Neural cell (in vitro differentiated cells): ENCODE measurements around the gene CD164L2. TPM values are rescaled to one million over a fixed set of nuclear protein-coding genes. Genes with fewer than 3 reads are reported as not detected.

Source experiments
- H2AFZ ChIP-seq: fragments of 200-600, 300-800 bp; sonication (generic), shearing (Covaris generic); 2 replicates; pipeline ENCODE4 v1.6.0; 2014; ENCODE audit warnings: low read depth, mild to moderate bottlenecking, antibody characterized with exemption, low read length, moderate library complexity
- H3F3A ChIP-seq: fragments of 200-600 bp; shearing (Covaris generic); 2 replicates; pipeline ENCODE4 v1.6.1; 2016; ENCODE audit warnings: mild to moderate bottlenecking, moderate library complexity, mixed read lengths, antibody characterized with exemption, low read length; ENCODE audit not compliant: insufficient read depth, poor library complexity, severe bottlenecking
- H3K27ac ChIP-seq: fragments of 200-600, 300-800 bp; sonication (generic), shearing (Covaris generic); 2 replicates; pipeline ENCODE4 v1.5.1; 2014; ENCODE audit warnings: mild to moderate bottlenecking, low read length, moderate library complexity
- H3K27me3 ChIP-seq: fragments of 300-800, 200-600 bp; sonication (generic), shearing (Covaris generic); 2 replicates; pipeline ENCODE4 v1.6.0; 2014; ENCODE audit warnings: mild to moderate bottlenecking, low read depth, low read length, moderate library complexity; ENCODE audit not compliant: insufficient read depth
- H3K36me3 ChIP-seq: fragments of 300-800, 200-600 bp; sonication (generic), shearing (Covaris generic); 2 replicates; pipeline ENCODE4 v1.5.1; 2014; ENCODE audit warnings: mild to moderate bottlenecking, antibody characterized with exemption, low read length, moderate library complexity; ENCODE audit not compliant: insufficient read depth
- H3K4me2 ChIP-seq: fragments of 300-800, 200-600 bp; sonication (generic), shearing (Covaris generic); 2 replicates; pipeline ENCODE4 v1.6.0; 2014; ENCODE audit warnings: mild to moderate bottlenecking, low read length
- H3K4me3 ChIP-seq: fragments of 300-800, 200-600 bp; sonication (generic), shearing (Covaris generic); 2 replicates; pipeline ENCODE4 v1.5.1; 2014; ENCODE audit warnings: mild to moderate bottlenecking, low read length, moderate library complexity
- H3K79me2 ChIP-seq: fragments of 200-600 bp; shearing (Covaris generic); replicated peaks from 2 replicates; pipeline ENCODE4 v1.6.0; 2014; ENCODE audit warnings: mild to moderate bottlenecking, low read length, moderate library complexity; ENCODE audit not compliant: insufficient read depth
- H3K9ac ChIP-seq: fragments of 300-800, 200-600 bp; sonication (generic), shearing (Covaris generic); 2 replicates; pipeline ENCODE4 v1.6.1; 2016; ENCODE audit warnings: mild to moderate bottlenecking, low read length, mixed read lengths
- H3K9me2 ChIP-seq: fragments of 200-600 bp; shearing (Covaris generic); 2 replicates; pipeline ENCODE4 v1.6.1; 2016; ENCODE audit warnings: mild to moderate bottlenecking, low read length, mixed read lengths; ENCODE audit not compliant: insufficient read depth
- H3K9me3 ChIP-seq: fragments of 200-600, 300-800 bp; sonication (generic), shearing (Covaris generic); 2 replicates; pipeline ENCODE4 v1.6.1; 2016; ENCODE audit warnings: mild to moderate bottlenecking, mixed run types, low read length, moderate library complexity, mixed read lengths
- H4K20me1 ChIP-seq: fragments of 200-600 bp; shearing (Covaris generic); 2 replicates; pipeline ENCODE4 v1.6.1; 2016; ENCODE audit warnings: mild to moderate bottlenecking, mixed run types; ENCODE audit not compliant: insufficient read depth
- EP300 ChIP-seq: fragments of 450-650 bp; conservative IDR thresholded peaks from 2 replicates; pipeline ENCODE4 v1.6.1; 2014; ENCODE audit warnings: antibody characterized with exemption, mild to moderate bottlenecking, moderate library complexity; ENCODE audit not compliant: poor library complexity, severe bottlenecking
- EZH2 ChIP-seq: fragments of 200-600, 300-800 bp; shearing (Covaris generic), sonication (generic); IDR thresholded peaks from 2 replicates; pipeline ENCODE4 v1.6.1; 2014; ENCODE audit warnings: antibody characterized with exemption, low read length, borderline replicate concordance, mild to moderate bottlenecking; ENCODE audit not compliant: insufficient read depth, poor library complexity, severe bottlenecking
- MXI1 ChIP-seq: fragments of 450-650 bp; conservative IDR thresholded peaks from 2 replicates; pipeline ENCODE4 v1.6.1; 2014; ENCODE audit warnings: antibody characterized with exemption, mild to moderate bottlenecking; ENCODE audit not compliant: poor library complexity, severe bottlenecking
- POLR2AphosphoS5 ChIP-seq: IDR thresholded peaks from 2 replicates; pipeline ENCODE4 v1.6.1; 2012
- RAD21 ChIP-seq: fragments of 450-650 bp; conservative IDR thresholded peaks from 2 replicates; pipeline ENCODE4 v1.6.1; 2014; ENCODE audit warnings: antibody characterized with exemption, mild to moderate bottlenecking, moderate library complexity
- SMC3 ChIP-seq: fragments of 450-650 bp; conservative IDR thresholded peaks from 2 replicates; pipeline ENCODE4 v1.6.1; 2014; ENCODE audit warnings: antibody characterized with exemption, mild to moderate bottlenecking, moderate library complexity; ENCODE audit not compliant: poor library complexity
- TAF1 ChIP-seq: IDR thresholded peaks from 2 replicates; pipeline ENCODE4 v1.6.1; 2012; ENCODE audit warnings: low read depth
- polyA plus RNA-seq: library from polyadenylated mRNA; depleted of rRNA; stranded (reverse); fragments of >200 nt; gene quantifications from 2 replicates; pipeline ENCODE4 v1.2.3, GENCODE V29; 2014
- TF ChIP-seq, protein P1 (sequence below): fragments of 450-650 bp; IDR thresholded peaks from 2 replicates; pipeline ENCODE4 v1.5.1; 2014; ENCODE audit warnings: antibody characterized with exemption, mild to moderate bottlenecking, moderate library complexity; ENCODE audit not compliant: poor library complexity, severe bottlenecking
- TF ChIP-seq, protein P2 (sequence below): IDR thresholded peaks from 2 replicates; pipeline ENCODE4 v1.6.1; 2012; ENCODE audit warnings: borderline replicate concordance

CD164L2 gene
- polyA plus RNA-seq, 1 donor from 2014 or later = not detected

DNA sequence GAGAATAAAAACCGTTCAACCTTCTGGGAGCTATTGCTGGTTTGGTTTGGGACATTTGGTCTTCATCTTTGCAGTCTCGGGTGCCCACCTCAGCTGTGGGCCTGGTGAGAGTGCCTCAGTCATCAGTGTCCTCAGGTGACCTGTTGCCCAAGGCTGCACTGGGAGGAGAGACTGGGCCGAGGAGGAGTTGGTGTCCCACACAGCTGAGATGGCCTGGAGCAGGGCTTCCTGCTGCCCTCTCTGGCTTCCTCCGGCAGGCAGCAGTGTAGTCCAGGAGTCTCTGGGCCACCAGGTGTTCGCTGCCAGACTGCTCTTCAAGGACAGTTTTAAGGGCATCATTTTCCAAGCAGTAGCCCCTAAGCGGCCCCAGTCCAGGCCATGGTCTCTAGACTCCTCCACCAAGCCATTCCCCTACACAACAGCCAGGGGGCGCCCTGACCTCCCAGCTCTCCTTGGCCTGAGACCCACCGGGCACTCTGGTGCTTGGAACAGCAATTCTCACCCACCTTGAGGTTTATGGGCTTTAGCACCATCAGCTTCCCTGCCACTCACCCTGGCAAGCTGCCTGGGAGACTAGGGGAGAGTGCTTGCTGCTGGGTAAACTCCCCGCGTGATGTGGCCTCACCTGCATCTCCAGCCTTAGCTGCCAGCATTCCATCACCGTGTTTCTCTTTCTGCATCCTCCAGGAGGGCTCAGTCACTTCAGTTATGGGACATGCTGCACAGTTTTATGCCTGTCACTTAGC is 50.4 kb downstream of the CD164L2 start:
- no peak overlapping the region for H3K4me2 ChIP-seq
- H3K27ac ChIP-seq = no peak overlapping the region
- H3K36me3 ChIP-seq = no peaks in the 10 kb centered on the region
- no peaks in the 10 kb centered on the region for H3F3A ChIP-seq
- no peak overlapping the region for H3K9ac ChIP-seq
- no peak overlapping the region for H3K4me3 ChIP-seq
- no peak overlapping the region for H2AFZ ChIP-seq
- no peaks in the 10 kb centered on the region for H3K9me3 ChIP-seq
- TF ChIP-seq RAD21 = peak; percentile 59
- TF ChIP-seq TAF1 = no peak
- no peak for TF ChIP-seq EP300
- TF ChIP-seq, protein P1, sequence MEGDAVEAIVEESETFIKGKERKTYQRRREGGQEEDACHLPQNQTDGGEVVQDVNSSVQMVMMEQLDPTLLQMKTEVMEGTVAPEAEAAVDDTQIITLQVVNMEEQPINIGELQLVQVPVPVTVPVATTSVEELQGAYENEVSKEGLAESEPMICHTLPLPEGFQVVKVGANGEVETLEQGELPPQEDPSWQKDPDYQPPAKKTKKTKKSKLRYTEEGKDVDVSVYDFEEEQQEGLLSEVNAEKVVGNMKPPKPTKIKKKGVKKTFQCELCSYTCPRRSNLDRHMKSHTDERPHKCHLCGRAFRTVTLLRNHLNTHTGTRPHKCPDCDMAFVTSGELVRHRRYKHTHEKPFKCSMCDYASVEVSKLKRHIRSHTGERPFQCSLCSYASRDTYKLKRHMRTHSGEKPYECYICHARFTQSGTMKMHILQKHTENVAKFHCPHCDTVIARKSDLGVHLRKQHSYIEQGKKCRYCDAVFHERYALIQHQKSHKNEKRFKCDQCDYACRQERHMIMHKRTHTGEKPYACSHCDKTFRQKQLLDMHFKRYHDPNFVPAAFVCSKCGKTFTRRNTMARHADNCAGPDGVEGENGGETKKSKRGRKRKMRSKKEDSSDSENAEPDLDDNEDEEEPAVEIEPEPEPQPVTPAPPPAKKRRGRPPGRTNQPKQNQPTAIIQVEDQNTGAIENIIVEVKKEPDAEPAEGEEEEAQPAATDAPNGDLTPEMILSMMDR = peak; percentile 72
- TF ChIP-seq EZH2 = no peak
- TF ChIP-seq POLR2AphosphoS5 = no peak
- TF ChIP-seq MXI1 = no peak
- TF ChIP-seq SMC3 = peak; percentile 75
- TF ChIP-seq, protein P2, sequence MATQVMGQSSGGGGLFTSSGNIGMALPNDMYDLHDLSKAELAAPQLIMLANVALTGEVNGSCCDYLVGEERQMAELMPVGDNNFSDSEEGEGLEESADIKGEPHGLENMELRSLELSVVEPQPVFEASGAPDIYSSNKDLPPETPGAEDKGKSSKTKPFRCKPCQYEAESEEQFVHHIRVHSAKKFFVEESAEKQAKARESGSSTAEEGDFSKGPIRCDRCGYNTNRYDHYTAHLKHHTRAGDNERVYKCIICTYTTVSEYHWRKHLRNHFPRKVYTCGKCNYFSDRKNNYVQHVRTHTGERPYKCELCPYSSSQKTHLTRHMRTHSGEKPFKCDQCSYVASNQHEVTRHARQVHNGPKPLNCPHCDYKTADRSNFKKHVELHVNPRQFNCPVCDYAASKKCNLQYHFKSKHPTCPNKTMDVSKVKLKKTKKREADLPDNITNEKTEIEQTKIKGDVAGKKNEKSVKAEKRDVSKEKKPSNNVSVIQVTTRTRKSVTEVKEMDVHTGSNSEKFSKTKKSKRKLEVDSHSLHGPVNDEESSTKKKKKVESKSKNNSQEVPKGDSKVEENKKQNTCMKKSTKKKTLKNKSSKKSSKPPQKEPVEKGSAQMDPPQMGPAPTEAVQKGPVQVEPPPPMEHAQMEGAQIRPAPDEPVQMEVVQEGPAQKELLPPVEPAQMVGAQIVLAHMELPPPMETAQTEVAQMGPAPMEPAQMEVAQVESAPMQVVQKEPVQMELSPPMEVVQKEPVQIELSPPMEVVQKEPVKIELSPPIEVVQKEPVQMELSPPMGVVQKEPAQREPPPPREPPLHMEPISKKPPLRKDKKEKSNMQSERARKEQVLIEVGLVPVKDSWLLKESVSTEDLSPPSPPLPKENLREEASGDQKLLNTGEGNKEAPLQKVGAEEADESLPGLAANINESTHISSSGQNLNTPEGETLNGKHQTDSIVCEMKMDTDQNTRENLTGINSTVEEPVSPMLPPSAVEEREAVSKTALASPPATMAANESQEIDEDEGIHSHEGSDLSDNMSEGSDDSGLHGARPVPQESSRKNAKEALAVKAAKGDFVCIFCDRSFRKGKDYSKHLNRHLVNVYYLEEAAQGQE = no peak
- H3K9me2 ChIP-seq = no peaks in the 10 kb centered on the region
- no peaks in the 10 kb centered on the region for H4K20me1 ChIP-seq
- H3K27me3 ChIP-seq = no peaks in the 10 kb centered on the region
- H3K79me2 ChIP-seq = peaks cover 10% of the 10 kb centered on the region

DNA sequence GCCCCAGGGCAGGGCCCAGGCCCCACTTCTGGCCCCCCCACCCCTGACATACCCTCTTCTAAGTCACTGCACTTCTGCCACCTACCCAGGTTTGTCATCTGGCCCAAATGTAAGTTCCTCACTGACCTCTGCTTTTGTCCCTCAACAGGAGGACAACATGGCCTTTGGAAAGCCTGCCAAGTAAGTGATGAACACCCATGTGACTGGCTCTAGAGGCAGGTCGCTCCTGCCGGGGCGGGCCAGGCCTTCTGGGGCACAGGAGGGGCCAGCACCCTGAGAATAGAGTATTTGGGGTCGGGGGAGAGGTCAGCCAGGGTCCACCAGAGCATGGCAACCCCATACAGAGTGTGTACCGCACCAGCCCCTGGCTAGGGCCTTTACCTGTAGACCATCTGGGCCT is 51.2 kb downstream of the CD164L2 start:
- no peaks in the 10 kb centered on the region for H3K36me3 ChIP-seq

More for the DNA sequence above, 51.2 kb downstream of the CD164L2 start:
- no peaks in the 10 kb centered on the region for H3K9me2 ChIP-seq
- H3K27ac ChIP-seq = no peak overlapping the region
- no peak overlapping the region for H3K4me3 ChIP-seq
- no peak overlapping the region for H3K4me2 ChIP-seq
- TF ChIP-seq SMC3 (no peak), TAF1 (no peak), RAD21 (no peak), MXI1 (no peak), EZH2 (no peak), EP300 (no peak), POLR2AphosphoS5 (no peak)
- TF ChIP-seq, protein P2 = no peak
- TF ChIP-seq, protein P1 = no peak
- H3K79me2 ChIP-seq = peaks cover 11% of the 10 kb centered on the region
- H4K20me1 ChIP-seq = no peaks in the 10 kb centered on the region
- H3F3A ChIP-seq = no peaks in the 10 kb centered on the region
- H2AFZ ChIP-seq = no peak overlapping the region
- no peak overlapping the region for H3K9ac ChIP-seq
- no peaks in the 10 kb centered on the region for H3K27me3 ChIP-seq
- H3K9me3 ChIP-seq = no peaks in the 10 kb centered on the region
